IPS DF 4.7 (cell line): ENCODE data around the gene CD244.

Experiments
- DNase-seq: peaks from one replicate; pipeline ENCODE4 v3.0.0-alpha.2; 2013; ENCODE audit warnings: low spot score; ENCODE audit errors: extremely low read depth

The CD244 gene

GRCh38 chr1:160781914-160782689 lies 80.6 kb downstream of the CD244 start:
- DNase-seq = no peak

- no peak for DNase-seq
These were observed 81.4 kb downstream of the CD244 start for GRCh38 chr1:160781186-160781766.

GRCh38 chr1:160780398-160780755 lies 82.3 kb downstream of the CD244 start:
- no peak for DNase-seq
